ENCODE data around the gene TMEM115.
"Not testable (repeated sequence)": the region's sequence is repeated elsewhere in the genome, so short reads cannot be mapped to it uniquely, and the experiment has no call there.

TMEM115 gene

DNA sequence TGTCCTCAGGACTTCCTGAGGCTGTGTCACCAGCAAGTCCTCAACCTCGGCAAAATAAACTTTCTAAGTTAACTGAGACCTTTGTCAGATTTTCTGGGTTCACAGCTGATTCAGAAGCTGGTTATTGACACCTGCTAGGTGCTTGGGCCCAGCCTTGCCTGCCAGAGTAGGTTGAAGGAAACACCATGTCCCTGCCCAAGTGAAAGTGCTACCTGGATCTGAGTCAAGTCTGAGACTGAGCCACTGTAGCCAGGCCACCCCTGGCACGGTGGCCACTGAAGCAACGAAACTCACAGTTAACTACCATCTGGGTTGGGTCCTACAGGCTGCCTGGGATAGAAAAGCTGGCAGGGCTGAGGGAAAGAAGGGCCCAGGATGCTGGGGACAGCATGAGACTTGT is 45.0 kb downstream of the TMEM115 start:
- peaks cover 7% of the 10 kb centered on the region; the same call in 1 of the 2 replicates for H3K4me1 ChIP-seq (ENCODE audit: control insufficient read depth, insufficient read depth, low read length)
- H3K27ac ChIP-seq (ENCODE audit: extremely low read depth, low read depth, low read length) = no peak overlapping the region
- CTCF ChIA-PET = interaction anchor here (0.6 kb wide), 1 partner anchor 133 kb away, joined by 4 read pairs; no protein-coding TSS in a partner anchor
- peaks cover 0 to 30% of the 10 kb centered on the region in 2 experiments; a peak in 1 of 3 replicates for H3K36me3 ChIP-seq (ENCODE audit: control insufficient read depth in 2 of 2, insufficient read depth in 1 of 2, low read length in 2 of 2)
- POLR2A ChIA-PET = interaction anchor here (0.6 to 2.2 kb wide), 2 partner anchors 23 to 1066 kb away, joined by 3 to 5 read pairs; no protein-coding TSS in a partner anchor
- H3K4me3 ChIP-seq (ENCODE audit: low read depth, low read length) = no peak overlapping the region
- TF ChIP-seq, protein P1, sequence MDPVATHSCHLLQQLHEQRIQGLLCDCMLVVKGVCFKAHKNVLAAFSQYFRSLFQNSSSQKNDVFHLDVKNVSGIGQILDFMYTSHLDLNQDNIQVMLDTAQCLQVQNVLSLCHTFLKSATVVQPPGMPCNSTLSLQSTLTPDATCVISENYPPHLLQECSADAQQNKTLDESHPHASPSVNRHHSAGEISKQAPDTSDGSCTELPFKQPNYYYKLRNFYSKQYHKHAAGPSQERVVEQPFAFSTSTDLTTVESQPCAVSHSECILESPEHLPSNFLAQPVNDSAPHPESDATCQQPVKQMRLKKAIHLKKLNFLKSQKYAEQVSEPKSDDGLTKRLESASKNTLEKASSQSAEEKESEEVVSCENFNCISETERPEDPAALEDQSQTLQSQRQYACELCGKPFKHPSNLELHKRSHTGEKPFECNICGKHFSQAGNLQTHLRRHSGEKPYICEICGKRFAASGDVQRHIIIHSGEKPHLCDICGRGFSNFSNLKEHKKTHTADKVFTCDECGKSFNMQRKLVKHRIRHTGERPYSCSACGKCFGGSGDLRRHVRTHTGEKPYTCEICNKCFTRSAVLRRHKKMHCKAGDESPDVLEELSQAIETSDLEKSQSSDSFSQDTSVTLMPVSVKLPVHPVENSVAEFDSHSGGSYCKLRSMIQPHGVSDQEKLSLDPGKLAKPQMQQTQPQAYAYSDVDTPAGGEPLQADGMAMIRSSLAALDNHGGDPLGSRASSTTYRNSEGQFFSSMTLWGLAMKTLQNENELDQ (tag by site-specific recombination; IDR thresholded peaks at IDR 0.05; ENCODE audit: low read depth) = no peak
- TF ChIP-seq ZNF121 (tag by site-specific recombination; IDR thresholded peaks at IDR 0.05) (no peak), GLIS1 (tag by site-specific recombination; IDR thresholded peaks at IDR 0.05) (no peak), SCRT1 (tag by site-specific recombination; IDR thresholded peaks at IDR 0.05; ENCODE audit: borderline replicate concordance) (no peak), ZNF223 (tag by site-specific recombination; IDR thresholded peaks at IDR 0.05) (no peak), HOXA7 (CRISPR knock-in tag; IDR thresholded peaks at IDR 0.05; ENCODE audit: borderline replicate concordance) (no peak), GLI4 (tag by site-specific recombination; IDR thresholded peaks at IDR 0.05) (no peak), ZNF600 (tag by site-specific recombination; IDR thresholded peaks at IDR 0.05) (no peak)
- H3K9me3 ChIP-seq (ENCODE audit: control insufficient read depth, insufficient read depth, low read depth, low read length) = no peaks in the 10 kb centered on the region

DNA sequence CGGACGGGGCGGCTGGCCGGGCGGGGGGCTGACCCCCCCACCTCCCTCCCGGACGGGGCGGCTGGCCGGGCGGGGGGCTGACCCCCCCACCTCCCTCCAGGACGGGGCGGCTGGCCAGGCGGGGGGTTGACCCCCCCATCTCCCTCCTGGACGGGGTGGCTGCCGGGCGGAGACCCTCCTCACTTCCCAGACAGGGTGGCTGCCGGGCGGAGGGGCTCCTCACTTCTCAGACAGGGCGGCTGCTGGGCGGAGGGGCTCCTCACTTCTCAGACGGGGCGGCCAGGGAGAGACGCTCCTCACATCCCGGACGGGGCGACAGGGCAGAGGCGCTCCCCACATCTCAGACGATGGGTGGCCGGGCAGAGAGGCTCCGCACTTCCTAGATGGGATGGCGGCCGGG is 47.3 kb downstream of the TMEM115 start:
- H3K9me3 ChIP-seq (ENCODE audit: control insufficient read depth, insufficient read depth, low read depth, low read length); H3K4me1 ChIP-seq (ENCODE audit: control insufficient read depth, insufficient read depth, low read length); H3K27ac ChIP-seq (ENCODE audit: extremely low read depth, low read depth, low read length); POLR2A ChIA-PET; CTCF ChIA-PET; H3K4me3 ChIP-seq (ENCODE audit: low read depth, low read length); H3K36me3 ChIP-seq (ENCODE audit: control insufficient read depth in 2 of 2, insufficient read depth in 1 of 2, low read length in 2 of 2): not testable (repeated sequence)

All from HEK293 (cell line).